ENCODE results near the gene TBCD.

TBCD gene

DNA sequence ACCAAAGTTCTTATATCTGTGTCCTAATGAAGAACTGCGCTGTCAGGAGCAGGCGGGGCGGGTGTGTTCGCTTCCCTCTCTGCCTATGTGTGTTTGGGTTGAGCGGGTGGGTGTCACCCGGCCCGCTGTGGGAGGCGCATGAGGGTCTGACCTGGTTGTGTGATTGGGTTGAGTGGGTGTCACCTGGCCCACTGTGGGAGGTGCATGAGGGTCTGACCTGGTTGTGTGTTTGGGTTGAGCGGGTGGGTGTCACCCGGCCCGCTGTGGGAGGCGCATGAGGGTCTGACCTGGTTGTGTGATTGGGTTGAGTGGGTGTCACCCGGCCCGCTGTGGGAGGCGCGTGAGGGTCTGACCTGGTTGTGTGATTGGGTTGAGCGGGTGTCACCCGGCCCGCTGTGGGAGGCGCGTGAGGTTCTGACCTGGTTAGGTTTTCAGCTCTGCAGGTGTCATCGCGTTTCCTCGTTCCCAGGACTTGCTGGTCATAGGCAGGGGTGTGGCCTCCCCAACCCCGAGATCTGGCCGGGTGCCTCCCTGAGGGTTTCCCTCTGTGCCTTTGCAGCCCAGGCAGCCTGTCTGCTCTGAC is 157.5 kb downstream of the TBCD start:
- no peak for DNase-seq

DNA sequence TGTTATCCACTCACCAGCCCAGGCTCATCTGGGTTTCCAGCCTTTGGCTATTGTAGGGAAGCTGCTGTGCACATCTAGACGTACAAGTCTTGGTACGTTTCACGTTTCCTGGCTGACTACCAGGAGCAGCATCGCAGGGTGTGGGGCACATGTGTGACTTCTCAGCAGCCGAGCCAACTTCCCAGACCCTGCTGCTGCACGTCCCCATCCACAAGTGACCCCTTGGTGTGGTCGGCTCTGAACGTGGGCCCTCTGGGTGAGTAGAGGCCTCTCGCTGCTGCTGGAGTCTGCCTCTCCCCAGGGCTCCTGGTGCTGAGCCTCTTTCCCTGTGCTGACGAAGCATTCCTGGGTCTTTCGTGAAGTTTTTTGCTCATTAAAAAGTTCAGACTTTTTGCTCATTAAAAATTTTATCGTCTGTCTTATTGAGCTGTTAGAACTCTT is 158.2 kb downstream of the TBCD start:
- DNase-seq, result no peak

DNA sequence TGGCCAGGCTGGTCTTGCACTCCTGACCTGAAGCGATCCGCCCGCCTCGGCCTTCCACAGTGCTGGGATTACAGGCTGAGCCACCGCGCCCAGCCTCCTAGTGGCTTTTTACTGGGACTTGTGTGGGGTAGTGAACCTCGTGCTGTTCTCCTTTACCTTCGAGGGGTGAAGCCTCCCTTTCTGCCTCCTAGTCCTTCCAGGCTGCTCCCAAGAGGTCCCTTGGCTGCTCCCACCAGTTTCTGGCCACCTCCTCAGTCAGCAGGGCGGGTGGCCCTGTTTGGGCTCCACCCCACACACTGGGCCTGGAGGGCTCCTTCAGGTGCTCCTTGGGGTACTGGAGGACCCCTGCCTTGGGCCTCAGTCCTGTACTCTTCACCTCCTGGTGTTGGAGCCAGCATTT is 158.9 kb downstream of the TBCD start:
- no peak for DNase-seq

DNA sequence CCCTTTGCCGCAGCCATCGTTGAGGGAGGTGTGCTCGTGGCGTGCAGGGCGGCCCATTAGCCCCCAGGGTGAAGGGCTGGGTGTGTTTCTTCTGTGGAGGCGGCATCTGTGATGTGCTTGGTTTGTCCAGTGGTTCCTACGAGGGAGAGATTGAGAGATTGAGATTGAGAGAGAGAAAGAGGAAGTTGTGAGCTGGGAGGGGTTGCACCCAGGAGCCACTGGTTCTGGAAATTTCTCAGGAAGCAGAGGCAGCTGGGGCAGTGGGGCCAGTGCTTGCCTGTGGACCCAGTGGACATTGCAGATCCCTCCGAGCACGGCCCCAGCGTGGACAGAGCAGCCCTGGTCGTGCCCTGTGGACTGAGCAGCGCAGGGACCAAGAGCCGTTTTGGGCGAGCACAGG is 160.0 kb downstream of the TBCD start:
- DNase-seq, result no peak

DNA sequence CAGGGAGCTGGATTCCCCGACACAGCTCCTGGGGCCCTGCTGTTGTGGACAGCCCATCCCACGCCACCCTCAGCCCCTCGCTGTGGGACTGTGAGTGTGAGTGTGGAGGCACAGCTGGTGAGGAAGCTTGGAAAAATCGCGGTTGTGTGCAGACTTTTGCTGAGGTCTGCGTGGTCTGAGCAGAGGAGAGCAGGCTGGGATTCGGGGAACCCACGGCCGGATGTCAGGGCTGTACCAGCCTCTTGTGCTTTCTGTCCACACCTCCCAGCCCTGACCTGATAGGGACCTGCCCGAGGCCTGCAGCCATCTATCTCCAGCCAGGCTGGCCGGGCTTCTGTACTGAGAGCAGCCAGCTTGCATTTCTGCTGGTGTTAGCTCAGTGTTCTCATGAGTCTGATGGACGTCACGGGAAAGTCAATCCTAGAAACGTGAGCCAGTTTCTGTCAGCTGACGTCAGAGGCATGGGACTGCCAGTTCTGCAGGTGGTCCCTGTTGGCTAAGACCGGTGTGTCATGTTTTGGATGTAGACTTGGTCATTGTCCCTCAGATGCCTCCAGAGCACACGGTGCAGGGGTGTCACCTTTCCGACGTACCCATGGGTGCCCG is 160.7 kb downstream of the TBCD start:
- DNase-seq, result no peak

DNA sequence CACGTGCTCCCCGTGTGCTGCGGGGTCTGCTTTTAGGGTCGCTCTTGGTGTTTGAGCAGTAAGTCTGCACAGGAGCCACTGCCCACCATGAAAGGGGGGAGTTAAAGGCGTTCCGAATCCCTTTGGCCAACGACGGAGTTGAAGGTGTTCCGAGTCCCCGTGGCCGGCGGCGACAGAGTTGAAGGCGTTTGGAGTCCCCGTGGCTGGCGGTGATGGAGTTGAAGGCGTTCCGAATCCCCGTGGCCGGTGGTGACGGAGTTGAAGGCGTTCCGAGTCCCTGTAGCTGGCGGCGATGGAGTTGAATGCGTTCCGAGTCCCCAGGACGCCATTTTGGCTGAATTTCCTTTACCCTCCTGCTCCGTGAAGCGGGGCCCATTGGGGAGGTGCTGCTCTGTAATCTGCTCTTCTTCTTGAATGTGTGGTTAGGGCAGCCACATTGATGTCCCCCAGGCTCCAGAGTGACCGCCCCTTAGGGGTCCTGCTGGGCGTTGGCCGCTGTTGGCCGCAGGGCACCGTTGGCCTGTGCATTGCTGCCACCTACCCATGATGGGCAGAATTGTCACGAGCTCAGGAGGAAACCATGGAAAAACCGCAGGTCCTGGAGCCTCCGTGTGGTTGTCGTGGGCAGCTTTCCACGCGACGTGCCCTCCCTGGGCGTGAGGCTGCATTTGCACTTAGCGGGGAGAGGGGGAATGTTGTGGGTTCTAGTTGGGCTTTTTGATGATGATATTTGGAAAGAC is 161.6 kb downstream of the TBCD start:
- no peak for DNase-seq

DNA sequence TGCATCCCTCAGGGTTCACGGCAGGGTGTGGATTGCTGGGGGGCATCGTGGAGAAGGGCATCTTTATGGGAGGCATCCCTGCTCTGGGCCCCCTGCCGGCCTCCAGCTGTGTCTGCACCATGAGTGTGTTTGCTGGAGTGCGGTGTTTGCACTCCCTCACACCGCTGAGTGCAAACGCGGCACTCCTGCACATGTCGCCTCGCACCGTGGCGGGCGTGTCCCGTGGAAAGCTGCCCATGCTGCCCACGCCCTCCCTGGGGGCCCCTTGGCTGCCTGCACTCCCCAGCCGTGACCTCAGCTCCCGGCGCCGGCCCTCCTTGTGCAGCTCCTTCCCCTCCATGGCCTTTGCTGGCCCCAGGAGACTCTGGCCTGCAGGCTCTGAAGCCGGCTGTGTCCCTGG is 162.5 kb downstream of the TBCD start:
- DNase-seq, result no peak

DNA sequence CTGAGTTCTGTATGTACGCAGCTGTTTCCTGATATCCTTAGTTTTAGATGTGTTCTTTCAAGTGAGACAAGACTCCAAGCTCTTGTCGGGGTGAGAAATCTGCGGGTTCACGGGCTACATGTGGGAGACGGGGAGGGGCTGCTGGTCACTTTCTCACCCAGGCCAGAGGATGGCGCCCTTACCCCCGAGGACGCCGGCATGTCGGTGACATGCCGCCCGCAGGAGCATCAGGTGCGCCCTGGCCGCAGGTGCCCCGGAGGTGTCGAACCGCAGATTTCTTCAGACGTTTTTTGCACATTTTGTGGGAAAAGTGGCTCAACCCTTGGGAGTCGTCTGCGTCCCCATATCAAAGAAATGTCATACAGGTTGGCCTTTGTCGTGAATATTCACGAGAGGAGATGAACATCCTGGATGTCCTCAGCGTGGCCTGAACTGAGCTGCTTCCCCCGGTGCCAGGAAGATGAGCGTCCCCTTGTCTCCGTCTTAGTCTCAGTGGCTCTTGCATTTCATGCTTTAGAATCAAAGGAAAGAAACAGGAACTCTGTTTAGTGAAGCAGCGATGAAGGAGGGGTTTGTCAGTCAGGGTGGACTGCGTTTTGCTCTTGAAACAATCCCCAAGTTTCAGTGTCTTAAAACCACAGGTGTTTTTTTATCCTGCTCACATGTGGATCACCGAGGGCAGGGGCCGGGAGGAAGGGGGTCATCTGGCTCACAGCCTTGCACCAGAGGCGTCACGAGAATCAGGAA is 163.3 kb downstream of the TBCD start:
- DNase-seq, result no peak

DNA sequence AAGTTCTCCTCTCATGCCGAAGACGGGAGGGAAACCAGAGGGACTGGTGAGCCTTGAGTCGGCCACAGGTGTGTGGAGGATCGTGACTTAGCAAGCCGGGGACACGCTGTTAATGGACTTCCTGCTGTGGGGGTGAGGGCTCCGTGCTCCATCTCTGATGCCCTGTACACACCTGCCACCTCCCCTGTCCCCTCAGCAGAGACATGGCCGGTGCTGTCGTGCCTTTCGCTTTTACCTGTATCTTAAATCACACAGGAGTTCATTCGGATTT is 163.8 kb downstream of the TBCD start:
- no peak for DNase-seq

DNA sequence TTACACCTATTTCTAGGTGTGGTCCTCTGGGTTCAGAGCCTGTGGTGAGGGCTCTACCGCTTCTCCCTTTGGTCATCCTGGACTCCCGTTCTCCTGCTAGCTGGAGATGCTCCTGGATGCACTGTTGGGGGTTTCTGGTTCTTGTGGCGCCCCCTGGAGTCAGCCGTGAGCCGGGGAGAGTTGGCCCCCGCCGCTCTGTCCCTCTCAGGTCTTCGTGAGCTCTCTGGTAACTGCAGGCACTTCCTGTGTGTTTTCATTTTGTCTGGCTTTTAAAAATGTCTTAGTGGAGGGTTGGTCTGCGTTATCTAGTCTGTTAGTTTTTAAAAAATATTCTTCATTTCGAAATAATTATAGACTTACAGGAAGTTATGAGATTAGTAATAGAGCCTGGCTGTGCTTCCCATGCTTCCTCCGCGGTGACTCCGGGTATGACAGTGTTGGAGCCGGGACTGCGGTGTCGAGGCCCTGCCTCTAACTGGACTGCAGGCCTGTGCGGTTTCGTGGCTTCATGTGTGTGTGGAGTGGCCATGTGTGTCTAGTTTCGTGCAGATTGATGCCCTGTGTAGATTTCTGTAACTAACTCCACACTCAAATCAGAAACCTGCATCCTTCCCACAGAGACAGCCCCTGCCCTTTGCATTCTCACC is 166.0 kb downstream of the TBCD start:
- no peak for DNase-seq

DNA sequence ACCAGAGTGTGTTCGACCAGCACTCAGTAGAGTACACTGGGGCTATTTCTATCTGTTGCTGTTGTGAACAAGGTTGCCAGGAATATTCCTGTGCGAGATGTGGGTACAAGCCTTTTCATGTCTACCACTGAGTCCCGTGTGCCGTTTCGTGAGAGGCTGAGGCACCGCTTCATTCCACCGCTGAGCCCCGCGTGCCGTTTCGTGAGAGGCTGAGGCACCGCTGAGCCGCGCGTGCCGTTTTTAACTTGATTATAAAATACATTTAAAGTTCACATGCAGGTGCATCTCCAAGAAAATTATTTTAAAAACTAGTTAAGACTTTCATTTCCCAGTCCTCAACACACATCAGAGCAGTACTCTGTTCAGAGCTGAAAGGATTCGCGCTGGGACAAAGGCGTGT is 166.6 kb downstream of the TBCD start:
- DNase-seq, result no peak

DNA sequence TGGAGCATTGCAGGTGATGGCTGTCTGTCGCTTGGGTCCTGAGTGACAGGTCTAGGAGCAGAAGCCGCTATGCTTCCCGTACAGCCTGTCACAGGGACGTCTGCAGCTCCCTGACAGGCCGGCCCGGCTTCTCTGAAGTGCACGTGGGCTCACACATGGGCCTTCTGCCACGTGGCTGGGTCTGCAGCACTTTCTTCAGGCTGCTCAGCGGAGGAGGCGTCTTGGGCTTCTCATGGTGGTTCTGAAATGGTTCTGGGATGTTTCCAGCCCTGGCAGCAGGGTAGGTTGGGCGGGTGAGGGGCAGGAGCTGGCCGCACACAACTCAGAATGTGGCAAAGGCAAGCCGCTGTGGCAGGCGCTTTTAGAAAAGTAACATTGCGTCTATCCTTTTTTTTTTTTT is 168.3 kb downstream of the TBCD start:
- no peak for DNase-seq

DNA sequence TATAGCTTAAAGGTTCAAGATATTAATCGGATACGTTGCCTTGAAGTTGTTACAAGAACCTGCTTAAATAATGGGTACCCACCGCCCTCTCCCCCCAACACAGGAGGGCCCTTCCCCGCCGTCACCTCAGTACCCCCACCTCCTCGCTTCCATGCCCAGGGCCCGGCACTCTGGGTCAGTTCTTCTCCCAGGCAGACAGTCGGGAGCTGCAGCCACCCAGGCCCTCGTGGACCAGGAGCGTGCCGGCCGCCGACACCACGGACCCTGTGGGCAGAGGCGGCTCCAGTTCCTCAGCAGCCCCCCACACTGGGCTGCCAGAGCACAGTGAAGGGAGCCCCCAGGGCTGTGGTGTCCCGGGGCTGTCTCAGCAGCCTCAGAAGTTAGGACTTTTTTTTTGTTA is 168.8 kb downstream of the TBCD start:
- DNase-seq, result no peak

DNA sequence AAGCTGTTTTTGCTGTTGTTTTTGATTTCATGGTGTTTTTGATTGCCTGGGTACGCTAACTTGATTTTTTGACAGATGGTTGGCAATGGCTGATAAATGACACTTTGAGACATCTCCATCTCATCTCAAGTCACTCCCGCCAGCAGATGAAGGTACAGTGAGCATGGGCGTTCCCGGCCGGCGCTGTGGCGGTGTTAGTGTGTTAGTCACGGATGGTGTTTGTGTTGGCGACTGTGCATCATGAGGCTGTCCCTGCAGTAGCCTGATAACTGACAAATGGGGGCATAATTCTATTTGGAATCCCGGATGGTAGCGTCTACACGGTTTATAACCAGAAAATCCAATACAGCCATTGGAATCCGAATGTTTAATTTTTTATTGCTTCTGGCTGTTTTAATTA is 169.6 kb downstream of the TBCD start:
- no peak for DNase-seq

DNA sequence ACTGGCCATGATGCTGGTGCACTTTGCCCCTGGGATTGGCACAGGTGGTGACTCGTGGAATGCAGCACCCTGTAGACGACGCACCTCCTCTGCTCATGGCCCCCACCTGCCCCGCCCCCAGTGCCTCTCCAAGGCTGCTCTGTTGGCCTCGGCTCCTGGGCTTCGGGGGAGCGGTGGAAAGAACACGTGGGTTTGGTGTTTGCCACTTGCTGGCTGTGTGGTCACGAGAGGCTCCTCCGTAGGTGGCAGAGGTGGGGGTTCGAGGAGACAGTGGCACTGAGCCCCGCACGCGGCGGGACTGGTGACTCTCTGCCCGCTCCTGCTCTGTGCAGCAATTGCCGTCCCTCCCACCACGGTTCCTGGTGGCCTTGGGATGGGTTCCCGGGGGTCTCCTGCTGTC is 170.8 kb downstream of the TBCD start:
- no peak for DNase-seq

DNA sequence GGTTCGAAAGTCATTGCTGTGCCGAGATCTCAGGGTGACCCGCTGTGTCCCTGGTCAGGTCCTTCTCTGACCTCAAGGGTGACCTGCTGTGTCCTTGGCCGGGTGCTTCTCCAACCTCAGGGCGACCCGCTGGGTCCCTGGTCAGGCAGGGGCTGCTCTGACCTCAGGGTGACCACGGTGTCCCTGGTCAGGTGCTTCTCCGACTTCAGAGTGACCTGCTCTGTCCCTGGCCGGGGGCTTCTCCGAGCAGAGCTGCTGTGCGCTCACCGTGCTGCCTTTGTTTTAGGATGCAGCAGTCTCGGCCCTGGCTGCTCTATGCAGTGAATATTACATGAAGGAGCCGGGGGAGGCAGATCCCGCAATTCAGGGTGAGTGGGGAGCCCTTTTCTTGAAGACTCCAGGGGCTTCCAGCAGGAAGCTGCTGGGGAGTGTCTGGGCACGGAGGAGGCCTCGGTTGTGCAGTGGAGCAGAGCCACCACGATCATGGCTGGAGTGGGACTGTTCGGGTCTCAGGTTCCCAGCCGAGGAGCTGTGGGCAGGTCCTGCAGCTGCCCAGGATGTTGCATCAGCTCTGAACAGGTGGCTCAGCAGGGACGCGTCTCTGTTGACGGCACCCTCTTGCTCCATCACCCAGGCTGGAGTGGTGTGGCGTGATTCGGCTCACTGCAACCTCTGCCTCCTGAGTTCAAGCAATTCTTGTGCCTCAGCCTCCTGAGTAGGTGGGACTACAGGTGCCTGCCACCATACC is 171.7 kb downstream of the TBCD start:
- peak; percentile 25 for DNase-seq

DNA sequence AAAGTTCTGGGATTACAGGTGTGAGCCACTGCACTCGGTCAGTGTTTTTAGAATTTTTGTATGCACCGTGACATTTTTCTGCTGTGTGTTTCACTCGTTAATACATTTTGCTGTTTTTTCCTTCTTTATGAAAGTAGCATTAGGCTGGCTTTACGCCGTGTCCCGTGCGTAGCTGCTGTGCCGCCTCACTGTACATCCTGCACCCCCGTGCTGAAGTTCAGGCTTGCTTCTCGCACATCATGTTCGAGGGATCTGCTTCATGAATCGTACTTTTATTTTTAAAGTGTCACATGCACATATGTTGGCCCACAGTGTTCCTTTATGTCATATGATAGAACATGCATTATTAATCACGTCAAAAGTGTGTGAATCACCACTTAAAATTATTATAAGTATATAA is 172.3 kb downstream of the TBCD start:
- no peak for DNase-seq

DNA sequence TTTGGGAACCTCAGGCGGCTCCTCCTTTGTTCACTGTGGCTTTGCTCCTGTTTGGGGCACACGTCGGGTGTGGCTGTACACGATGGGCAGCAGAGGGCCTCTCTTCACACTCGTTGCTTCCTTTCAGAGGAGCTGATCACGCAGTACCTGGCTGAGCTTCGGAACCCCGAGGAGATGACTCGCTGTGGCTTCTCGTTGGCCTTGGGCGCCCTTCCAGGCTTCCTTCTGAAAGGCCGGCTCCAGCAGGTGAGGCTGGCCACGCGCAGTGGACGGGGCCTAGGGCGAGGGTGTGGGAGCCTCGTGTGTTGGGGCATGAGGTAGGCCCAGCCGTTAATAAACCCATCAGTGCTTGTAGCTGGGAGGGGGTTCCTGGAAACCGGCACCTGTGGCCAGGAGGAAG is 172.9 kb downstream of the TBCD start:
- DNase-seq, result no peak

DNA sequence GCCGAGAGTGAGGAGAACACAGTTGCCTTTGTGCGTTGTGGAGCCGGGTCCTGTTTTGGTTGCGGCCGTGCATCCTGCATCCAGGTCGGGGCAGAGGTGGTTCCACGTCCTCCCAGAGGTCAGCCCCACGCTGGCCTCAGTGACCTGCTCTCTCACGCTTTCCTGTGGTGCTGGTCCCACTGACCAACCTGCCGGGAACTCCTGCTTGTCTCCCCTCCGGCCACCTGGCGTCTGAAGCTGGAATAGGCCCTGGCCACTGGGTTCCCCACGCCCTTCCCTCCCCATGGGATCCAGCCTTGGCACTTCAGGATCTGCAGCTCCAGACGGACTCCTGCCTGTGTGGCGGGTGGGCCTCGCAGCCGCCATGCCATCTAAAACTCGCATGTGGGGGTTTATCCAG is 173.5 kb downstream of the TBCD start:
- DNase-seq, result no peak

DNA sequence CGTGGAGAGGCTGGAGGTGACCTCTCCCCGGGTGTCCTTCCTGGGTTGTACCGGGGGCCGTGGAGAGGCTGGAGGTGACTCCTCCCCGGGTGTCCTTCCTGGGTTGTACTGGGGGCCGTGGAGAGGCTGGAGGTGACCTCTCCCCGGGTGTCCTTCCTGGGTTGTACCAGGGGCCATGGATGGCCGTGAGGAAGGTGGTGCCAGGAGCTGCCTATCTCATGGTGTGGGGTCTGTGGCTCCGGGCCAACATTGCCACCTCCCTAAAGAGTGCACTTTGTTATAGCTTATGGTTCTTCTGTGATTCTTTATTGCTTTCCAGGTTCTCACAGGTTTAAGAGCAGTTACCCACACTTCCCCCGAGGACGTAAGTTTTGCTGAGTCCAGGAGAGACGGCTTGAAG is 174.2 kb downstream of the TBCD start:
- DNase-seq, result no peak

DNA sequence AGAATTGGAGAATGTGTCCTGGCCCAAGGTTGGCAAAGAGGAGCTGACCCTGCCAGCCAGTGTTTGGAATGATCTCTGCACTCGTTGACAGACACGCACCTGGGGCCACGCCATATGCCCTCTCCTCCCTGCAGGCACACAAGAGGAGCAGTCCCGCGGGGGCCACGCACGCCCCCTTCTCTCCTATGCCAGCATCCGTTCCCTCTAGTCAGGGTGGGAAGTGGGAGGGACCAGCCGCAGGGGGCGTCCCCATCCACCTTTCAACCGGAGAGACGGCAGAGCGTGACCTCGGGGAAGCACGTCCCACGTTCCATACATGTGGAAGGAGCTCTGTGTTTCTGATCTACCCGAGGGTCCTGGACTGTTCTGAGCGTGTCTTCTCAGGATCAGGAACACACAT is 174.9 kb downstream of the TBCD start:
- DNase-seq, result no peak

DNA sequence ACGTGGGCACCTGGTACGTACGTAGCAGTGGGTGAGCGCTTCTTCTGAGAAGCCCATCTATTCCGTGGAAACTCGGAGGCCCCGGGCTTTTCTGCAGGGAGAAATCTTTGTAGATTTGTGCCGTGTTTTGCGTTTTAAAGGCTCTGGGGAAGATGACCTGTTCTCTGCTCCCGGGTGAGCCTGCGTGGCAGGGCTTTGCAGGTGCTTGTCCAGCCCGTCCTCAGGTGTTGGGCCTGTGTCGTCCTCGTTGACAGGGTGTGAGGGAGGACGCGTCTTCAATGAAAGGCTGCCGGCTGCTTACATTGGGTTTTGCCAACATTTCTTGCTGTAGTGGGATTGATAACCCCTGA is 175.4 kb downstream of the TBCD start:
- no peak for DNase-seq

All from SHP77 treated with DMSO at 0.1 percent for 48 hours (cell line).